NCI-H510A treated with DMSO at 0.1 percent for 48 hours (cell line): ENCODE results near the gene LRRC75B.

Source experiments
- DNase-seq: peaks from one replicate; lab custom pipeline; 2025; lab: John Stamatoyannopoulos, UW

The LRRC75B gene

GRCh38 chr22:24585461-24585860, 7.4 kb downstream of the LRRC75B start:
- DNase-seq, result no peak

- no peak for DNase-seq
Measured at GRCh38 chr22:24584871-24585411, 7.9 kb downstream of the LRRC75B start.

- DNase-seq, result no peak
Measured at GRCh38 chr22:24584166-24584790, 8.6 kb downstream of the LRRC75B start.

- DNase-seq, result peak; percentile 70
Measured at GRCh38 chr22:24583221-24584165, 9.4 kb downstream of the LRRC75B start.

- DNase-seq, result no peak
Measured at GRCh38 chr22:24582056-24582814, 10.6 kb downstream of the LRRC75B start.

- no peak for DNase-seq
Measured at GRCh38 chr22:24580276-24580675, 12.6 kb downstream of the LRRC75B start.

- DNase-seq, result no peak
Measured at GRCh38 chr22:24579258-24579601, 13.6 kb downstream of the LRRC75B start.

GRCh38 chr22:24578355-24579257, 14.3 kb downstream of the LRRC75B start:
- no peak for DNase-seq

GRCh38 chr22:24576778-24577177, 16.1 kb downstream of the LRRC75B start:
- DNase-seq, result no peak

GRCh38 chr22:24571266-24571665, 21.6 kb downstream of the LRRC75B start:
- no peak for DNase-seq

- no peak for DNase-seq
Measured at GRCh38 chr22:24567668-24568067, 25.2 kb downstream of the LRRC75B start.

- peak; percentile 45 for DNase-seq
Measured at GRCh38 chr22:24566899-24567511, 25.9 kb downstream of the LRRC75B start.

- no peak for DNase-seq
Measured at GRCh38 chr22:24565077-24565476, 27.8 kb downstream of the LRRC75B start.

GRCh38 chr22:24564376-24565058, 28.4 kb downstream of the LRRC75B start:
- DNase-seq, result no peak

- no peak for DNase-seq
Measured at GRCh38 chr22:24563246-24563645, 29.6 kb downstream of the LRRC75B start.

GRCh38 chr22:24559471-24559870, 33.4 kb downstream of the LRRC75B start:
- DNase-seq, result no peak

- DNase-seq, result peak; percentile 96
Measured at GRCh38 chr22:24555165-24556039, 37.5 kb downstream of the LRRC75B start, which contains the start of gene SNRPD3. Gene SNRPD3, plus strand, starts transcription at chr22:24555999. Its CDS starts 1,676 bp downstream, at chr22:24557675.

- no peak for DNase-seq
Measured at GRCh38 chr22:24554313-24555164, 38.3 kb downstream of the LRRC75B start, which contains the start of gene GUCD1. Gene GUCD1, minus strand, starts transcription at chr22:24555138. Its CDS starts 147 bp downstream, at chr22:24554991.
